K562 (cell line): ENCODE results near the gene VSTM1. TPM values are rescaled to one million over a fixed set of nuclear protein-coding genes. Genes with fewer than 3 reads are reported as not detected.

Source experiments
- ATAC-seq: fragments of 200-7000 bp; cut with Tn5 transposase; 3 replicates; pipeline ENCODE4 v1.9.1; 2020; ENCODE audit warnings: moderate library complexity
- BruUV-seq: library from RNA; stranded (reverse); fragments of 400-500 nt; replicated peaks from 2 replicates; lab custom pipeline; 2021; lab: Mats Ljungman, UMichigan
- CTCF ChIA-PET: fragments of 300-600 bp; formaldehyde crosslinking; extraction: SDS; loops from one replicate; lab custom pipeline; 2021; ENCODE audit warnings: low intra/inter-chr PET ratio; lab: Yijun Ruan, JAX
- POLR2A ChIA-PET: fragments of 300-600, 350-650 bp; sonication (Branson Sonifier 250); formaldehyde crosslinking; extraction: SDS; loops from one replicate; lab custom pipeline; 2021; ENCODE audit warnings: antibody characterized with exemption, inconsistent platforms; lab: Yijun Ruan, JAX
- DNase-seq, 4 experiments: peaks; one replicate each; pipeline versions ENCODE4 v3.0.0 to v3.0.0-alpha.2; 2011 to 2018; ENCODE audit warnings: low spot score in 3 of 4, mixed read lengths in 3 of 4; ENCODE audit errors: extremely low read depth in 1 of 4
- FAIRE-seq: peaks from 2 replicates; lab custom pipeline; 2011; peaks lifted over from hg19 to GRCh38; lab: Jason Lieb, UNC
- H2AFZ ChIP-seq: 2 replicates; pipeline ENCODE4 v1.6.0; 2011; ENCODE audit warnings: low read depth, low read length, control low read depth, inconsistent platforms
- H3K27ac ChIP-seq: fragments of 200-600 bp; 3 replicates; pipeline ENCODE4 v1.8.0; 2011; ENCODE audit warnings: low read depth, mild to moderate bottlenecking, control low read depth, inconsistent platforms, low read length, moderate library complexity, mixed read lengths; ENCODE audit errors: extremely low read depth
- H3K27me3 ChIP-seq, 2 experiments: fragments of 300-600 bp in 1 of 2; 2 replicates in 1 of 2; 3 replicates in 1 of 2; pipeline versions ENCODE4 v1.6.0 to v1.8.0; 2011; ENCODE audit warnings: inconsistent platforms in 2 of 2, low read length in 2 of 2, mild to moderate bottlenecking in 1 of 2, mixed read lengths in 1 of 2, moderate library complexity in 1 of 2; ENCODE audit not compliant: control insufficient read depth in 2 of 2, insufficient read depth in 2 of 2
- H3K36me3 ChIP-seq: fragments of 300-600 bp; 3 replicates; pipeline ENCODE4 v1.8.0; 2011; ENCODE audit warnings: mild to moderate bottlenecking, low read length, inconsistent platforms; ENCODE audit not compliant: control insufficient read depth, insufficient read depth
- H3K4me1 ChIP-seq, 2 experiments: fragments of 200-600 bp in 1 of 2; replicated peaks in 1 of 2; 2 replicates in 1 of 2; 3 replicates in 1 of 2; pipeline versions ENCODE4 v1.5.1 to v1.8.0; 2011; ENCODE audit warnings: inconsistent platforms in 2 of 2, low read length in 2 of 2, mild to moderate bottlenecking in 1 of 2, mixed read lengths in 1 of 2, moderate library complexity in 1 of 2; ENCODE audit not compliant: control insufficient read depth in 2 of 2, insufficient read depth in 2 of 2
- H3K4me2 ChIP-seq: 2 replicates; pipeline ENCODE4 v1.6.1; 2011; ENCODE audit warnings: low read length, control low read depth, inconsistent platforms, mixed read lengths; ENCODE audit not compliant: insufficient read depth
- H3K4me3 ChIP-seq: fragments of 200-600 bp; sonication (generic), shearing (Covaris generic); 2 replicates; pipeline ENCODE4 v1.5.1; 2016; ENCODE audit warnings: control low read depth, inconsistent platforms
- H3K79me2 ChIP-seq: fragments of 200-600 bp; 3 replicates; pipeline ENCODE4 v1.8.0; 2011; ENCODE audit warnings: low read length, inconsistent platforms; ENCODE audit not compliant: control insufficient read depth, insufficient read depth
- H3K9ac ChIP-seq, 2 experiments: 2 replicates each; pipeline versions ENCODE4 v1.6.0 to v1.6.1; 2011; ENCODE audit warnings: low read depth in 2 of 2, low read length in 2 of 2, control low read depth in 1 of 2, inconsistent platforms in 1 of 2, mild to moderate bottlenecking in 1 of 2, mixed read lengths in 1 of 2; ENCODE audit not compliant: insufficient read depth in 1 of 2
- H3K9me1 ChIP-seq: one replicate; pipeline ENCODE4 v1.6.0; 2011; ENCODE audit warnings: inconsistent platforms, mild to moderate bottlenecking, low read length, moderate library complexity; ENCODE audit not compliant: control insufficient read depth, insufficient read depth
- H3K9me3 ChIP-seq: replicated peaks from 2 replicates; pipeline ENCODE4 v1.5.1; 2011; ENCODE audit warnings: low read depth, low read length, inconsistent platforms; ENCODE audit not compliant: control insufficient read depth, insufficient read depth
- H4K20me1 ChIP-seq: replicated peaks from 2 replicates; pipeline ENCODE4 v1.6.1; 2011; ENCODE audit warnings: low read length, inconsistent platforms, mixed read lengths; ENCODE audit not compliant: control insufficient read depth, insufficient read depth
- KDM4B ChIP-seq, 2 experiments: fragments of 450-650 bp in 1 of 2; sonication (generic) in 1 of 2; IDR thresholded peaks; 2 replicates each; pipeline ENCODE4 v1.6.1; 2016 to 2017; ENCODE audit warnings: borderline replicate concordance in 2 of 2, antibody characterized with exemption in 1 of 2, low read depth in 1 of 2, mild to moderate bottlenecking in 1 of 2
- LEF1 ChIP-seq: fragments of 450-650 bp; IDR thresholded peaks from 2 replicates; pipeline ENCODE4 v1.6.1; 2016; ENCODE audit warnings: mild to moderate bottlenecking
- MCM7 ChIP-seq, 2 experiments: fragments of 450-650 bp; IDR thresholded peaks; 2 replicates each; pipeline ENCODE4 v1.6.1; 2016 to 2018
- MTA2 ChIP-seq: fragments of 450-650 bp; IDR thresholded peaks from 2 replicates; pipeline ENCODE4 v1.6.1; 2016; ENCODE audit warnings: low read depth
- SLC30A9 ChIP-seq: fragments of 250-450 bp; sonication (Bioruptor Pico); IDR thresholded peaks from 2 replicates; pipeline ENCODE4 v1.8.0; 2022; ENCODE audit warnings: mild to moderate bottlenecking, moderate library complexity
- SOX6 ChIP-seq: fragments of 450-650 bp; IDR thresholded peaks from 2 replicates; pipeline ENCODE4 v1.6.1; 2014; ENCODE audit warnings: mild to moderate bottlenecking
- TAF1 ChIP-seq: IDR thresholded peaks from 2 replicates; pipeline ENCODE4 v1.6.1; 2011; ENCODE audit warnings: mild to moderate bottlenecking, low read length, moderate library complexity; ENCODE audit not compliant: insufficient read depth, control insufficient read depth, severe bottlenecking; ENCODE audit errors: extremely low read depth
- WGBS: fragments of 100-300 bp; shearing (Covaris generic); methylation state at CpG from one replicate; pipeline ENCODE4 v1.1.6; 2016; ENCODE audit warnings: low coverage, mixed read lengths; ENCODE audit not compliant: insufficient coverage; ENCODE audit errors: missing lambda C conversion rate; 5-methylcytosine and 5-hydroxymethylcytosine counted together
- in situ Hi-C: fragments of 300-500 bp; cut with MboI; formaldehyde crosslinking; loops from 4 replicates; pipeline ENCODE4 v1.15.0; 2018; ENCODE audit warnings: inconsistent platforms, mixed read lengths
- intact Hi-C: fragments of 100-400 bp; cut with micrococcal nuclease; formaldehyde crosslinking; loops from 2 replicates; pipeline ENCODE4 v1.14.2; 2022
- polyA plus RNA-seq, 8 experiments: library from polyadenylated mRNA; depleted of rRNA in 4 of 8; stranded (reverse) in 5 of 8; unstranded in 3 of 8; fragments of >200 nt; fragmentation: Nextera tagmentation in 2 of 8; fragmentation: Illumina TruSeq in 1 of 8; extraction: Ambion mirVana in 2 of 8; extraction: Trizol in 1 of 8; gene quantifications; 2 replicates each; pipeline versions ENCODE4 v1.2.1 to v1.2.3, GENCODE V29; 2011 to 2014; ENCODE audit warnings: inconsistent platforms in 1 of 8, missing spikeins in 1 of 8
- total RNA-seq, 7 experiments: library from RNA; depleted of rRNA in 6 of 7; stranded (reverse); fragments of >200 nt in 6 of 7; fragmentation: Illumina TruSeq in 2 of 7; extraction: Trizol in 2 of 7; gene quantifications; 2 replicates each; pipeline versions ENCODE4 v1.2.1 to v1.2.3, GENCODE V29; 2011 to 2021; ENCODE audit warnings: low replicate concordance in 1 of 7
- TF ChIP-seq, protein P1 (sequence below): fragments of 250-450 bp; sonication (Bioruptor Pico); IDR thresholded peaks from 2 replicates; pipeline ENCODE4 v1.8.0; 2021; ENCODE audit warnings: moderate library complexity, mild to moderate bottlenecking, inconsistent platforms

VSTM1 gene
- total and polyA plus RNA-seq, 9 of the 15 experiments (the other 6 are each of a cell fraction or from before 2014, with no cell fraction given) = not detected

DNA sequence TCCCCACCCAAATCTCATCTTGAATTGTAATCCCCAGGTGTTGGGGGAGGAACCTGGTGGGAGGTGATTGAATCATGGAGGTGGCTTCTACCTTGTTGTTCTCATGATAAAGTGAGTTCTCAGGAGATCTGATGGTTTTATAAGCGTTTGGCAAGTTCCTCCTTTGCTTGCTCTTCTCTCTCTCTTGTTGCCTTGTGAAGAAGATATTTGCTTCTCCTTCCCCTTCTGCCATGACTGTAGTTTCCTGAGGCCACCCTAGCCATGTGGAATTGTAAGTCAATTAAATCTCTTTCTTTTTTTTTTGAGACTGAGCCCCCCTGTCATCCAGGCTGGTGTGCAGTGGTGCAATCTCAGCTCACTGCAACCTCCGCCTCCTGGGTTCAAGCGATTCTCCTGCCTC lies 34.4 kb downstream of the VSTM1 start:
- WGBS = 56% methylated on average over 3 of the region's 3 CpGs
- DNase-seq = no peak
- in situ Hi-C loops (no loop called here), intact Hi-C loops (no loop called here)
- 0 out of 5 replicates have a peak, but pooled peaks cover 0 to 3% of the 10 kb centered on the region in 2 experiments for H3K4me1 ChIP-seq
- no peak overlapping the region for H3K4me2 ChIP-seq
- no peaks in the 10 kb centered on the region for H3K79me2 ChIP-seq
- POLR2A ChIA-PET = interaction anchor here (0.6 kb wide), 2 partner anchors 116 to 325 kb away, joined by 3 read pairs; no protein-coding TSS in a partner anchor
- no peak overlapping the region for H2AFZ ChIP-seq
- no peak for ATAC-seq
- H3K27me3 ChIP-seq = no peaks in the 10 kb centered on the region
- H3K9me3 ChIP-seq = no peaks in the 10 kb centered on the region
- no peak overlapping the region for H3K9ac ChIP-seq
- no peak overlapping the region for H3K4me3 ChIP-seq
- CTCF ChIA-PET = interaction anchor here (0.6 to 2.9 kb wide), 5 partner anchors 187 to 246 kb away, joined by 3 to 18 read pairs (median 4); no protein-coding TSS in a partner anchor
- no peaks in the 10 kb centered on the region for H3K9me1 ChIP-seq
- no peak overlapping the region for H3K27ac ChIP-seq
- TF ChIP-seq SLC30A9 = no peak
- no peak for TF ChIP-seq TAF1
- no peak for TF ChIP-seq KDM4B (IDR thresholded peaks at IDR 0.05; ENCODE audit: borderline replicate concordance in 2 of 2, low read depth in 1 of 2)
- TF ChIP-seq SOX6 = no peak
- TF ChIP-seq LEF1 = no peak
- TF ChIP-seq, protein P1, sequence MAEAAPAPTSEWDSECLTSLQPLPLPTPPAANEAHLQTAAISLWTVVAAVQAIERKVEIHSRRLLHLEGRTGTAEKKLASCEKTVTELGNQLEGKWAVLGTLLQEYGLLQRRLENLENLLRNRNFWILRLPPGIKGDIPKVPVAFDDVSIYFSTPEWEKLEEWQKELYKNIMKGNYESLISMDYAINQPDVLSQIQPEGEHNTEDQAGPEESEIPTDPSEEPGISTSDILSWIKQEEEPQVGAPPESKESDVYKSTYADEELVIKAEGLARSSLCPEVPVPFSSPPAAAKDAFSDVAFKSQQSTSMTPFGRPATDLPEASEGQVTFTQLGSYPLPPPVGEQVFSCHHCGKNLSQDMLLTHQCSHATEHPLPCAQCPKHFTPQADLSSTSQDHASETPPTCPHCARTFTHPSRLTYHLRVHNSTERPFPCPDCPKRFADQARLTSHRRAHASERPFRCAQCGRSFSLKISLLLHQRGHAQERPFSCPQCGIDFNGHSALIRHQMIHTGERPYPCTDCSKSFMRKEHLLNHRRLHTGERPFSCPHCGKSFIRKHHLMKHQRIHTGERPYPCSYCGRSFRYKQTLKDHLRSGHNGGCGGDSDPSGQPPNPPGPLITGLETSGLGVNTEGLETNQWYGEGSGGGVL (CRISPR knock-in tag) = no peak
- no peak for TF ChIP-seq MCM7 (IDR thresholded peaks at IDR 0.05)
- TF ChIP-seq MTA2 = no peak
- BruUV-seq = no TSS peak
- H3K36me3 ChIP-seq = no peaks in the 10 kb centered on the region
- FAIRE-seq = no peak
- H4K20me1 ChIP-seq = no peaks in the 10 kb centered on the region
